NCI-H1417 treated with DMSO at 0.1 percent for 48 hours (cell line): ENCODE measurements around the gene E2F3.

Experiments used
- DNase-seq: peaks from one replicate; lab custom pipeline; 2025; lab: John Stamatoyannopoulos, UW

The E2F3 gene

DNA sequence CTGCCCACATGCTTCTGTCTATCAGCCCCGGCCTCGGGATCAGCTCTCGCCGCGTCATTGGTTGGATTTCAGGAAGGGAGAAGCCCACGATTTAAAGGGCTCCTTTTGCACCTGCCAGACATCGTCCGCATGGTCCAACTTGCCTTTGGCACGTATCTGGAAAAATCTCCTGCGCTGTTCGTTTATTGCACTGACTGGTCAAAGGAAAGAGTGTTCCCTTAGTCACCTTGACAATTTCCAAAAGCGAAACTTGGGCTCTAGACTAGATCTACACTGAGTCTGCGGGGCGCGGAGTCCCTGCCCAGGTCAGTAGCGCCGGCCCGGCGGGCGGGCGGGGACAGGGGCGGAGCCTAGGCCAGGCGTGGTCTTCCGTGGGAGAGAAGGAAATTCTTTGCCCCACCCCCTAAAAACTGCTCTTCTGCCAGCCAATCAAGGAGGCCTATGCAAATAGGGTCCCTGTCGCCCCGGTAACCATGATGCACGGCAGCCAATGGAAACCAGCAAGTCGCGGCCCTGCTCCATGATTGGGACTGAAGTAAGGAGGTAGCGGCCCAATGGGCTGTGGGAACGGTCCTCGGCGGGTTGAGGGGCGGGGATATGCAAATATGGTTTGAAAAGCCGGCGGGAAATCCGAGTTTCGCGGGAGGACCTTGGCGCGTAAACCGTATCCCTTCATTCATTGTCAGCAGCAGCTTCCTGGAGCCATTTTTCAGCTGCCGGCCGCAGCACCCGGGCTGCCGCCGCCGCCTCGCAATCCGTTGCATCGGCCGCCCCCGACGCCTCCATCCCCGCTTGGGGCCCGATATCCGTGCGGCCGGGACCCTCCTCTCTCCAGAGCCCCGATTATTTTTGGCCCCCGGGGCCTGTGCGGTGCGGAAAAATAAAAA lies at the start of gene E2F3:
TSS of gene E2F3 (plus strand) at position 675 of the 887 bp plus-strand sequence. CDS start 354 bp downstream, outside the sequence.
- peak; percentile 97 for DNase-seq

DNA sequence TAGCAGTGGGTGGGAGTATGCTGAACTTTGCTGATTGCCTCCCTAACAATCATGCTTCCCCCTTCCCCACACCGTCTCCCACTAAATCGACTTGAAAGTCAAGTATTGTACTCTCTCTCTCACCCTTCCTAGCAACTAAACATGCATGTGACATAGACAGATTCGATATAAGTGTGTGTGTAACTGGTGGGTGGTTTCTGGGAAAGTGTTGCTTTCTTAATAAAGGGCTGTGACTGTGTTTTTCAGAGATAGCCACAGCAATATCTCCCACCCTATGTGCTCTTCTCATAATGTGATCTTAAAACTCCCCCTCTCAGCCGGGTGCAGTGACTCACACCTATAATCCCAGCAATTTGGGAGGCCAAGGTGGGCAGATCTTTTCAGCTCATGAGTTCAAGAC lies 49.3 kb upstream of the E2F3 start:
- DNase-seq, result no peak

- no peak for DNase-seq
Observed at GRCh38 chr6:20353134-20353533, 48.5 kb upstream of the E2F3 start.

DNA sequence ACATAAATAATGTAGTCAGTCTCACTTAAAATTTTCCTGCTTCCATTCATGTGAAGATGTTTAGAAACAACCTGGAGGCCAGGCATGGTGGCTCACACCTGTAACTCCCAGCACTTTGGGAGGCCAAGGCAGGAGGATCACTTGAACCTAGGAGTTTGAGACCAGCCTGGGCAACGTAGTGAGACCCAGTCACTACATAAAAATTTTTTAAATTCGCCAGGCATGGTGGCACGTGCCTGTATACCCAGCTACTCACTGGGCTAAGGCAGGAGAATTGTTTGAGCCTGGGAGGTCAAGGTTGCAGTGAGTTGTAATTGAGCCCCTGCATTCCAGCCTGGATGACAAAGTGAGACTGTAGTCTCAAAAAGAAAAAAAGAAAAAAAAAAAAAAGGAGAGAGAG lies 47.3 kb upstream of the E2F3 start:
- DNase-seq, result no peak

- DNase-seq, result no peak
Observed at GRCh38 chr6:20360471-20361119, 41.1 kb upstream of the E2F3 start.

DNA sequence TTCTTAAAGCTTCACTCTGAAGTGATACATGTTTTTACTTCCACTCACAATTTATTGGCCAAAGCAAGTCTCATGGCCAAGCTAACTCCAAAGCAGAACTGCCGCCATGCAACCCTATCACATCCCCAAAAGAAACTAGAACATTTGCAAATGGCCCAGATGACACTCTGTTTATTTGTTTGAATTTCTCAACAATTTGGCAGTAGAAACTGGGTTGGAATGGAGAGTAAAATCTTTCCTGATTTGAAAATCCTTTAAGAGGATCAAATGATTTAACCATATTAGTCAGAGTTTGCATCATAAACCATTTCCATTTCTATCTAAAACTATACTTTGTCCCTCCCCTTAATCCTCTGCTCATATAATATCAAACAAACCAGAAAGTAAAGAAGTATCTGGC lies 39.1 kb upstream of the E2F3 start:
- DNase-seq, result no peak

GRCh38 chr6:20364327-20364726 lies 37.4 kb upstream of the E2F3 start:
- no peak for DNase-seq

- no peak for DNase-seq
Observed at GRCh38 chr6:20365456-20365855, 36.2 kb upstream of the E2F3 start.

GRCh38 chr6:20366082-20366830 lies 35.4 kb upstream of the E2F3 start:
- no peak for DNase-seq

DNA sequence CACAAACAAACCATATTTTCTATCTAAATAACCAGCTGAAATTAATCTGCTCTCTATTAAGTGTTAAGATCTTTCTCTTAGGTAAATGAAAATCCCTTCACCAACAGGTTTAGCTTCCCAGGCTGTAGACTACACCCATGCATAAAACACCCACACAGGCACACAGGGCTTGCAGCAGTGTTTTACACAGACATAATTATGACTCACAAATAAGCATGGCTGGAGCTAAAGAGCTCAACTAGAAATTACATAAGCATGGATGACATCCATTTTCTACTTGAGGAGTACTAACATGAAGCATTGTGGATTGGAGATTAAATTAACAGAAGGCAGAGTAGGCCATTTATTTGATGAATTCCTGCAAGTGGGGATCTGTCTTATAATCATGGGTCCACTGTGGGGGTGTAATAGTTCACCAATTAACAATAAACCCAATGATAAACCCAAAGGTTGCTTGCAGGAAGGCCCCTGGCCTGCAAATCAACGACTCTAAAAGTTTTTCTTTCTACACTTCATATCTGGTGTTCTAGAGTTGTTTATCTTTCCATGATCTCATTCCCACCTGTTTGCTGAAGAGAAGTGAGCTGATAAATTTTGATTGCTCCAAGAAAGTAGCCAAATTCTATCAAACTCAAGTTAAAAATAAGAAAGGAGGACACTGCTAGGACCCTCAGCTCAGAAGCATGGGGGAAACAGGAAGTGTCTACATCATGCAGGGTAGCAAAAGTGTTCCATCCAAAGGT lies 33.8 kb upstream of the E2F3 start:
- no peak for DNase-seq

GRCh38 chr6:20370393-20370792 lies 31.3 kb upstream of the E2F3 start:
- DNase-seq, result no peak

DNA sequence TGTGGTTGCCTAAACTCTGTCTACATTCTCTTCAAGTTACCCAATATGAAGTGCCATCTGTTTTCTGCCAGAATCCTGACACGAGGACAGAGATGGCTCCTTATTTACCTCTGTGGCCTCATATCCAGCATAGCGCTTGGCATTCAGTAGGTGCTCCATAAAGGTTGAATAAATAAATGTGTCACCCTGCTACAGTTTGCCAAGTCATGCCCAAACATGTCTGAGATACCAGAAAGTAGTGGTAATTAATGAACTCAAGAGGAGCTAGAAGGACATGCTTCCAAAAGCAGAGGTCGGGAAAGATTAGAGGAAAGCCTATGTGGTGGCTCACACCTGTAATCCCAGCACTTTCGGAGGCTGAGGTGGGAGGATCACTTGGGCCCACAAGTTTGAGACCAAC lies 30.9 kb upstream of the E2F3 start:
- no peak for DNase-seq

DNA sequence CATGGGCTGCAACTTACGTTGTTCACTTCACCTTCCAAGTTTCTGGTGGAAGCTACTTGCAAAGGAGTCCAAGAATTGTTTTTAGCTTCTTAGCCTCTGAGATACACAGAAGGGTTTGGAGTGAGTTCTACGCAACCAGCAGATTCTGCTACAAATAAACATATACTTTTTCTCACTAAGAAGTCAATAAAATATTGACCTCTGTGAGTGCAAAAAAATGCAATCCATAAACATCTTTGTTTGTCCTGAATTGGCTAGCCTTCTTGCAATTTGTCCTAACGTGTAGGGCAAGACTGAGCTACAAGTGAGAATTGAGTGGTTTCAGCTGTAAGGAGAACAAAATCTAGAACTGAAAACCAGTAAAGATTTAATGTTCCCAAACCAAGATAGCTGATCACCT lies 26.2 kb upstream of the E2F3 start:
- no peak for DNase-seq

- DNase-seq, result no peak
Observed at GRCh38 chr6:20377623-20378265, 23.9 kb upstream of the E2F3 start.

GRCh38 chr6:20379231-20379630 lies 22.4 kb upstream of the E2F3 start:
- no peak for DNase-seq

- no peak for DNase-seq
Observed at GRCh38 chr6:20386218-20386617, 15.5 kb upstream of the E2F3 start.

DNA sequence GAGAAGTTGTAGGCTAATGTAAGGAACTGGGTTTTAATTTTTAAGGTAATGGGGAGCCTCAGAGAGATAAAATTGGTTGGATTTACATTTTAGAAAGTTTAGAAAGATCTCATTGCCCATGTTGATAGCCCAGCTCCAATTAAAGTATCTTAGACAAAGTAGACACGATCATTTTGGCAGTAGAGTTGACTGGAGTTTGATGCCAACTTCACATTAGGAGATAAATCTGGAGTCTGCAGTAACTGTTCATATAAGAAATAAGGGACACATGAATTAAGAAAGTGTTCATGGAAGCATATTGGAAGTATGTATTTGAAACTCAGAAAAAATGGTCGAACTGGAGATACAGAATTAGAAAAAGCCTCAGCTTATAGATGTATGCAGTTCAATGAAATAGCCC lies 12.6 kb upstream of the E2F3 start:
- no peak for DNase-seq

DNA sequence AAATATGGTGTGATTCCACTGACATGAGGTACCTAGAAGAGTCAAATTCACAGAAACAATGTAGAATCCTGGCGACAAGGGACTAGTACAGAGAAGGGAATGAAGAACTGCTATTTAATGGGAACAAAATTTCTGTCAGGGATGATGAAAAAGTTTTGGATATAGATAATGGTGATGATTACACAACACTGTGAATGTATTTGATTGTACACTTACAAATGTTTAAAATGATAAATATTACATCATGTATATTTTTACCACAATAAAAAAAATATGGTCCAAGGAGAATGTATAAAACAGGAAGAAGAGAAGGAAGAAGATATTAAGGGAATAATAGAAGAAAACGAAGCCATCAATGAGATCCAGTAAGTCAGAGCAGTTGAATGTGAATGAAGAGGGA lies 8.4 kb upstream of the E2F3 start:
- DNase-seq, result no peak

DNA sequence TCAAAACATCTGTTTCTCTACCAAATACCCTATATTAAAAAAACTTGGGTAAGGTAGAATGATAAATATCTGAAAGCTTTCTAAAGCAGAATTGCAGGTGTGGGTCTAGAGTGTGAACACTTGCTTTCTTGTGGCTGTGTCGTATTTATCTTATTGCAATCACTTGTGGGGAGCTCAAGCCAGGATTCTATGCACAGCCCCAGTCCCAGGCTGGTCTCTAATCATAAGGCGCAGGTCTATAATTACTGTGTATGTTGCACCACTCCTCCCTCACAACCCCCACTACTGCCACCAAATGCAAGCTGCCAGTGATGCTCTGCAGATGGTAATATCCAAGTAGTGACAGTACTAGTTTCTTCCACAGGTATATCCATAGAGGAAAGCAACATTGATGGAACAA lies 2.2 kb upstream of the E2F3 start:
- DNase-seq, result no peak

DNA sequence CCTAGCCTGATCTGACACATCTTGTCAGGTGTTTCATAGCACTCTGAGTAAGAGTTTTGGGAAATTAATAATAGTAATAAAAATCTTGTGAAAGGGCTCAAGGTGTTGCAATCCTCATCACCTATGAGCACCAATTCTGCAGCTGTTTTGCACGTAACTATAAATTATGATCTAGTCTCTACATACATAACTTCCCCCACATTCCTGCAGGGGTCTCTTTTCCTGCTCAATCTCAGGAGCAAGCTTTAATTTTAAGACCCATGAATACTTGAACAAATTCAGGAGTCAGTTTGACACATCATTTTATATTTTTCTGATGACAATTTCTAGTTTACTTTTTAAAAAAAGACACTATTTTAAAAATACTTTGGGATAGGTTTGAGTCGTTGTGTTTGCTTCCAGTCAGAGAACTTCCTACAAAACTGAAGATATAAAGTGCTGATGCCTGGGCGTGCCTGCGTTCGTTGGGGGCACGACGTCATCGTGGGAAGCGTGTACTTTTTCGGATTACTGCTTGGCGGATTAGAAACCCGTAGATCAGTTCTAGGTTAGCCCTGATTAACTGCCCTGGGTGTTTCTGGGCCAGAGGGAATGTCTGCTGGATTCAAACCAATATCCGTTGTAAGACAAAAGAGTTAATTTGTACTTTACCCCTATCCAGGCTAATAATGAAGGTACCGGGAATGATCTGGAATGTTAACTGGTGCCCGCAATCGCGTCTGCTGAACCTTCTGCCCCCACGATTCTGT lies 1.0 kb upstream of the E2F3 start:
- DNase-seq, result no peak

- no peak for DNase-seq
Observed at GRCh38 chr6:20402092-20402341, 338 bp downstream of the E2F3 start.
